Endometrial microvascular endothelial cells (primary cell): Measurements from ENCODE around the gene SPATC1L. TPM values are rescaled to one million over a fixed set of nuclear protein-coding genes. Genes with fewer than 3 reads are reported as not detected.
"Not testable (repeated sequence)": the region's sequence is repeated elsewhere in the genome, so short reads cannot be mapped to it uniquely, and the experiment has no call there.

Experiments used
- in situ Hi-C: cut with HindIII; loops from 2 replicates; pipeline ENCODE4 v1.10.0; 2017; ENCODE audit warnings: low sequenced_read_pairs, low pct_unique_long_range_greater_than_20kb; ENCODE audit errors: inconsistent ontology term
- total RNA-seq: library from RNA; depleted of rRNA; stranded (reverse); fragments of >200 nt; gene quantifications from one replicate; pipeline ENCODE4 v1.2.3, GENCODE V29; 2015; ENCODE audit errors: inconsistent ontology term

SPATC1L gene
- total RNA-seq, 1 donor from 2014 or later = 24.8 TPM

GRCh38 chr21:46170436-46171193, 13.6 kb downstream of the SPATC1L start:
- in situ Hi-C loops = not testable (repeated sequence)

GRCh38 chr21:46168659-46169386, 15.4 kb downstream of the SPATC1L start:
- in situ Hi-C loops = no loop called here

- in situ Hi-C loops = no loop called here
Observed at GRCh38 chr21:46168238-46168637, 16.0 kb downstream of the SPATC1L start.

GRCh38 chr21:46165098-46165497, 19.2 kb downstream of the SPATC1L start:
- in situ Hi-C loops = no loop called here

DNA sequence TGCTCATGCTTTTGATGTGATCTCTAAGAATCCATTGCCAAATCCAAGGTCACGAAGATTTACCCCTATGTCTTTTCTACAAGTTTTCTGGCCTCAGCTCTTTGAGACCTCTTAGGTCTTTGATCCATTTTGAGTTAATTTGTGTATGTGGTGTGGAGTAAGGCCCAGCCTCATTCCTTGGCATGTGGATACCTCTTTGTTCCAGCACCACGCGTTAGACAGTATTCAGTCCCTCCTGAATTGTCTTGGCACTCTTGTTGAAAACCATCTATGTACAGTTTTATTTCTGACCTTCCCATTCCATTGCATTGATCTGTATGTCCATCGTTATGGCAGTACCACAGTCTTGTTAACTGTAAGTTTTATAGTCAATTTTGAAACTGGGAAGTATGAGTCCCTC, 20.9 kb downstream of the SPATC1L start:
- in situ Hi-C loops = no loop called here

DNA sequence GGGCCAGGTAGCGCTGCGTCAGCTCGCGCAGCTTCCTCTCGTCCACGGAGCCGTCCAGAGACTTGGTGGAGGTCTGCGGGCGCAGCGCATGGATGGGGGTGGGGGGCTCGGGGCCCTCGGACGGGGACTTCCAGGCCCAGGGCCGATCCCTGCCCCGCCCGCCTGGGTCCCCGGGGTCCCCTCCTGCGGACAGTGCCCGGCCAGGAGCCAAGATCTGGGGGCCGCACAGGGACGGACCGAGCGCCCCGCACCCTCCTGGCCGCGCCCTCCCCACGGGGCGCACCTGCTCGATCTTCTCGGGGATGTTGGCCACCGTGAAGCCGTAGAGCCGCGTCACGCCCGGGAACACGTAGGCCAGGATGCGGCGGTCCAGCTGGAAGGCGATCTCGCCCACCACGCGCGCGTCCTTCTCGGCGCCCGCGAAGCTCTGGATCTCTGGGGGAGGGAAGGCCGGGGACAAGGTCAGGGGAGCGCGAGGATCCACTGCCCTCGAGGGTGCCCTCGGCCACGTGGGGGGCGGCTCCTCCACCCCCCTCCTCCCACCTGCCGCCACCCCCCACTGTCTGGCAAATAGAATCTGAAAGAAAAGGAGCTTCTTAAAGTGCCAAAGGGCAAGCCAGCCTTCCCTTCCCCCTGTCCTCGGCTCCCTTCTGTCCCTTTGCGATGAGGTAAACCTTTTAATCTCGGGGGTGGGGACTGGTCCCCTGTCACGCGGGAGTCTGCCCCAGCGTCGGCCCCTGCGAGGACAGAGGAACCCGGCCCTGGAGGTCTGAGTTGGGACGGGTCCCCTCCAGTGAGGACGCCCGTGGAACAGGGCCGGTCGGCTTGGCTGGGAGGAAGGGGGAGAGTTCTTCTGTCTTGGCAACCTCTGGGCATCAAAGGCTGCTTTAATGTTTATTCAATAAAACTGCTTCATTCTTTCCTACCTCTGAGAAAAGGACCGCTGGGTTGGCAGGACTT, 22.3 kb downstream of the SPATC1L start:
- in situ Hi-C loops = no loop called here

DNA sequence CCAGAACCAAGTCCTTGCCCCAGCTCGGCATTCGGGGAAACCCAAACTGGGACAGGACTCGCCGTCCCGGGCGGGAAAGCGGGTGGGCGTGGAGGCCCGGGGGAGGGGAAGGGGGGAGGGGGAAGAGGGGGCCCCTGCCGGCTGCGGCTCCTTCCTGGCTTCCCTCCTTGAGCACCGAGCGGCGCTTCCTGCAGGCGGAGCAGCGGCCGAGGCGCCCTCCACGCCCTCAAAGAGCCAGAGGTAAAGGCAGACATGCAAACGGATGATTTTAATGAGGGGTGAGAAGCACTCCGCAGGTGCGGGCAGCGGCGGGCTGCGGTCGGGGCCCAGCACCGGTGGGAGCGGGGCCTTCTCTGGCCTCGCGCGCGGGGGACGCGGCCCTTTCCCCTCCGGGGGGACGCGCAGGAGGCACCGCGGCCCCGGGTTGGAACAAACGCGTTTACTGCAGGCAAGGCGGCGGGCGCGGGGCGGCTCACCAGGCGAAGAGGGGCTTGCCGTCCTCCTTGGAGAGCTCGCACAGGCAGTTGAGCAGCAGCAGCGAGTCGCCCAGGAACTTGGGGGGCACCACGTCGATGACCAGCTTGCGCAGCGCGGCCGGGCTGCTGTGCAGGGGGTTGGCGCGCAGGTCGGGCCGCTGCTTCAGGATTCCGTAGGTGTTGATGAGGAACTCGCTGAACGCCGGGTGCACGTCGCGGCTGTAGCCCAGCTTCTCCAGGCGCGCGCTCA, 23.2 kb downstream of the SPATC1L start:
- in situ Hi-C loops = no loop called here

- in situ Hi-C loops = no loop called here
Observed at GRCh38 chr21:46160657-46160906, 23.7 kb downstream of the SPATC1L start.

DNA sequence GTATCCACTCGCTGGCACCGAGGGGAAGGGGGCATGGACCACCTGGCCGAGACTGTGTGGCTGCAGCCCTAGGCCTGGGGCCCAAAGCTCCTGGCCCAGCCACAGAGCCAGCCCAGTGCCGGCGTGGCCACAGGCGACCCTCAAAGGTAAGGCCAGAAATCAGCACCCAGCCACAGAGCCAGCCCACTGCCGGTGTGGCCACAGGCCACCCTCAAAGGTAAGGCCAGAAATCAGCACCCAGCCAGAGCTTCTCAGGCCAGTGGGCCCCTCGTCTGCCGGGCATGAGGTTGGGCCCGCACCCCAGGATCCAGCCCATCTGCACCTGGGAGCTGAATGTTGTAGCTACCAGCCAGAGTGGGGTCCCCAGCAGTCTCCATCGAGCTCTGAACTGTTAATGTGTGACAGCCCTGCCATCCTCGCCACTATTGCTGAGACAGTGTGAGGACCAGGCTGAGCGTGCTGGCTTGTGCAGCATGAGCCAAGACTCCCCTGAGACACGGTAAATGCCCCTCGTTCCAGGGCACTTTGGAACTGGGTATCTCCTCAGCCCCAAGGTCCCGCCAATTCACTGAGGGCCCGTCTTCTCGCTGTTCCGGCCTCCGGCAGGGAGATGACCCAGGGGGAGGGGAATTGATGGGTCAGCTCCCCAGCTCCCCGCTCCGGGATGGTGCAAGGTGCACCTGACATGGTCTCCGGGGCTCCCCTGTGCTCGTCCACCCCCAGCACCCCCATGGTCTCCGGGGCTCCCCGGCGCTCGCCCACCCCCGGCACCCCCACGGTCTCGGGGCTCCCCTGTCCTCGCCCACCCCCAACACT, 24.2 kb downstream of the SPATC1L start:
- in situ Hi-C loops = no loop called here

DNA sequence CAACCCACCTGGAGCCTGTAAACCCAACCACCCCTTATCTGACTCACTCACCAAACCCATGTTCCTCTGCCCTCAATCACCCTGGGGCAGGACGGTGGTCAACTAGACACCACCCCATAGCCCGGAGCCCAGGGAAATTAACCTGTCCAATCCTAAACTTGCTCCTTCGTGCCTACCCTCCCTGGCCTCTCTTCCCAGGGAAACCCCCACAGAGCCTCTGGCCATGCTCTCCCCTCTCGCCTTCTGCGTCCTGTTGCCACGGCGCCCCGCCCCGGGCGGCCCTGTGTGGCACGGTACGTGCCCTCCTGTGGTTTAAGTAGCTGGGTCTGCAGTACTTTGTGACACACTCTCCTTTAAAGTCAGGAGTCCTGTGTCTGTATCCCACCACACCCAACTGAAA, 24.9 kb downstream of the SPATC1L start:
- in situ Hi-C loops = no loop called here

GRCh38 chr21:46158666-46159300, 25.5 kb downstream of the SPATC1L start:
- in situ Hi-C loops = no loop called here

DNA sequence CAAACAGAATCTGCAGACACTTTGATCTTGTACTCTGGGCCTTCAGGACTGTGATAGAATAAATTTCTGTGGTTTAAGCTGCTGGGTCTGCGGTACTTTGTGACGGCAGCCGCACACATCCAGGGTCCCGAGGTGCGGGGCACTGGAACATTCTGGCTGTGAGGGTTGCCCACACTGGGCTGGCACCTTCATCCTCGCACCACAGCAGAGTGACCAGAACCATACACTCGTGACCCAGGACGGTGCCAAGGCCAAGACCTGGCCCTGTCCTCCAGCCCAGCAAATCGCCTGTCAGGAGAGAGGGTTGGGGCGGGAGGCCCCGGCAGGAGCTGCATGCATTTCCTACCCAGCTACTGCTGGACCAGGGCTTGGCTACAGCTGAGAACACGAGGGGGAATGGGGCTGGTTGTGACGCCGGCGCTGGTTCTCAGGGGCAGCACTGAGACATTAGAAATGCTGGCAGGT, 26.2 kb downstream of the SPATC1L start:
- in situ Hi-C loops = no loop called here

- in situ Hi-C loops = no loop called here
Observed at GRCh38 chr21:46157396-46157986, 26.8 kb downstream of the SPATC1L start.

- in situ Hi-C loops = no loop called here
Observed at GRCh38 chr21:46156678-46157077, 27.6 kb downstream of the SPATC1L start.

GRCh38 chr21:46156378-46156645, 27.9 kb downstream of the SPATC1L start:
- in situ Hi-C loops = no loop called here

GRCh38 chr21:46155514-46156377, 28.5 kb downstream of the SPATC1L start, which contains the start of gene FTCD:
TSS of gene FTCD (minus strand) at chr21:46155579. CDS start at chr21:46155523, 56 bp downstream.
- in situ Hi-C loops = no loop called here
